Lung (tissue), 12 donors: ENCODE results near the gene REST. TPM values are rescaled to one million over a fixed set of nuclear protein-coding genes. Genes with fewer than 3 reads are reported as not detected.
A peak's percentile ranks its signal among the peaks of the same experiment; 100 is the strongest.

Experiments
- ATAC-seq: fragments of 200-7000 bp; cut with Tn5 transposase; one replicate; pipeline ENCODE4 v1.9.1; 2020; ENCODE audit warnings: moderate number of reproducible peaks; ENCODE audit not compliant: insufficient read depth, low FRiP score
- DNase-seq, 3 donors: peaks; one replicate each; pipeline ENCODE4 v3.0.0-alpha.2; 2013 to 2017
- H3K27ac ChIP-seq, 2 donors: one replicate each; pipeline ENCODE4 v1.5.1; 2013; ENCODE audit warnings: mild to moderate bottlenecking in 2 of 2, moderate library complexity in 2 of 2, control low read depth in 1 of 2, inconsistent platforms in 1 of 2, low read depth in 1 of 2, low read length in 1 of 2
- H3K27me3 ChIP-seq, 3 donors: one replicate each; pipeline ENCODE4 v1.5.1; 2013; ENCODE audit warnings: low read length in 2 of 3; ENCODE audit not compliant: control insufficient read depth in 3 of 3, insufficient read depth in 3 of 3
- H3K36me3 ChIP-seq, 4 donors: one replicate each; pipeline ENCODE4 v1.5.1; 2013; ENCODE audit warnings: low read length in 4 of 4, mild to moderate bottlenecking in 1 of 4, moderate library complexity in 1 of 4; ENCODE audit not compliant: control insufficient read depth in 4 of 4, insufficient read depth in 4 of 4
- H3K4me1 ChIP-seq, 5 donors: one replicate each; pipeline ENCODE4 v1.5.1; 2013; ENCODE audit warnings: low read length in 5 of 5, mild to moderate bottlenecking in 2 of 5, moderate library complexity in 1 of 5; ENCODE audit not compliant: control insufficient read depth in 5 of 5, insufficient read depth in 5 of 5
- H3K4me3 ChIP-seq: one replicate; pipeline ENCODE4 v1.5.1; 2013; ENCODE audit warnings: mild to moderate bottlenecking, control low read depth, moderate library complexity
- H3K9ac ChIP-seq, 2 donors: one replicate each; pipeline ENCODE4 v1.5.1; 2013; ENCODE audit warnings: low read length in 2 of 2, control low read depth in 1 of 2; ENCODE audit not compliant: insufficient read depth in 1 of 2
- H3K9me3 ChIP-seq, 4 donors: one replicate each; pipeline ENCODE4 v1.5.1; 2013; ENCODE audit warnings: low read length in 3 of 4, mild to moderate bottlenecking in 1 of 4, moderate library complexity in 1 of 4; ENCODE audit not compliant: control insufficient read depth in 4 of 4, insufficient read depth in 3 of 4
- WGBS, 2 donors: extraction: QIAGEN DNeasy Blood & Tissue Kit; methylation state at CpG; one replicate each; pipeline ENCODE4 v1.1.7; 2013; 5-methylcytosine and 5-hydroxymethylcytosine counted together
- polyA plus RNA-seq, 2 donors: library from polyadenylated mRNA; stranded (reverse); fragments of 200-250 nt; gene quantifications; one replicate each; pipeline ENCODE4 v1.2.1, GENCODE V29; 2013
- total RNA-seq, 2 donors: library from RNA; depleted of rRNA in 1 of 2; stranded (reverse); fragments of >200 nt in 1 of 2; gene quantifications; one replicate each; pipeline ENCODE4 v1.2.1, GENCODE V29; 2014 to 2021
- TF ChIP-seq, protein P1 (sequence below): IDR thresholded peaks from 2 replicates; pipeline ENCODE4 v1.5.1; 2012; ENCODE audit warnings: mild to moderate bottlenecking; ENCODE audit errors: control extremely low read depth, extremely low read depth
- donor health status: control.
- donor health status: control.
- donor health status: Bipolar disorder and iron deficiency.
- donor health status: healthy.
- donor health status: DM: yes; HTN: yes; CAD: no.

The REST gene
- total and polyA plus RNA-seq, 4 donors, result 4.0 to 55.9 (median 21.8) TPM

DNA sequence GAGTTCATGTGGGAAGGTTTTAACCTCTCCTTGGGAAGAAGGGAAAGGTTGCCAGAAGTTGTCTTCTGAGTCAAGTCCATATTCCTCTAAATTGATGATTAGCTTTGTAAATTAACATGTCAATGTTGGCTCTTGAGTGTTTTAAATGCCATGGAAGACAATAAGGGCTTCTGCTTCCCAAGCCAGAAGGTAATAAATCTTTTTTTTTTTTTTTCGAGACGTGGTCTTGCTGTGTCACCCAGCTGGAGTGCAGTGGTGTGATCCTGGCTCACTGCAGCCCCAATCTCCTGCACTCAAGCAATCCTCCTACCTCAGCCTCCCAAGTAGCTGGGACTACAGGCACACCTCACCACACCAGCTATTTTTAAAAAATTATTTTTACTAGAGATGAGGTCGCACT lies 5.0 kb upstream of the REST start:
- Histone ChIP-seq H3K4me1 (peaks cover 0 to 4% (median 0%) of the 10 kb centered on the region in 5 donors), H3K9me3 (no peaks in the 10 kb centered on the region), H3K4me3 (no peak overlapping the region), H3K27me3 (no peaks in the 10 kb centered on the region), H3K9ac (no peak overlapping the region), H3K27ac (no peak overlapping the region), H3K36me3 (no peaks in the 10 kb centered on the region)
- 65 to 68% methylated on average over 3 of the region's 3 CpGs for WGBS, 2 donors
- no peak for DNase-seq
- ATAC-seq, result no peak
- TF ChIP-seq, protein P1, sequence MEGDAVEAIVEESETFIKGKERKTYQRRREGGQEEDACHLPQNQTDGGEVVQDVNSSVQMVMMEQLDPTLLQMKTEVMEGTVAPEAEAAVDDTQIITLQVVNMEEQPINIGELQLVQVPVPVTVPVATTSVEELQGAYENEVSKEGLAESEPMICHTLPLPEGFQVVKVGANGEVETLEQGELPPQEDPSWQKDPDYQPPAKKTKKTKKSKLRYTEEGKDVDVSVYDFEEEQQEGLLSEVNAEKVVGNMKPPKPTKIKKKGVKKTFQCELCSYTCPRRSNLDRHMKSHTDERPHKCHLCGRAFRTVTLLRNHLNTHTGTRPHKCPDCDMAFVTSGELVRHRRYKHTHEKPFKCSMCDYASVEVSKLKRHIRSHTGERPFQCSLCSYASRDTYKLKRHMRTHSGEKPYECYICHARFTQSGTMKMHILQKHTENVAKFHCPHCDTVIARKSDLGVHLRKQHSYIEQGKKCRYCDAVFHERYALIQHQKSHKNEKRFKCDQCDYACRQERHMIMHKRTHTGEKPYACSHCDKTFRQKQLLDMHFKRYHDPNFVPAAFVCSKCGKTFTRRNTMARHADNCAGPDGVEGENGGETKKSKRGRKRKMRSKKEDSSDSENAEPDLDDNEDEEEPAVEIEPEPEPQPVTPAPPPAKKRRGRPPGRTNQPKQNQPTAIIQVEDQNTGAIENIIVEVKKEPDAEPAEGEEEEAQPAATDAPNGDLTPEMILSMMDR, result no peak

DNA sequence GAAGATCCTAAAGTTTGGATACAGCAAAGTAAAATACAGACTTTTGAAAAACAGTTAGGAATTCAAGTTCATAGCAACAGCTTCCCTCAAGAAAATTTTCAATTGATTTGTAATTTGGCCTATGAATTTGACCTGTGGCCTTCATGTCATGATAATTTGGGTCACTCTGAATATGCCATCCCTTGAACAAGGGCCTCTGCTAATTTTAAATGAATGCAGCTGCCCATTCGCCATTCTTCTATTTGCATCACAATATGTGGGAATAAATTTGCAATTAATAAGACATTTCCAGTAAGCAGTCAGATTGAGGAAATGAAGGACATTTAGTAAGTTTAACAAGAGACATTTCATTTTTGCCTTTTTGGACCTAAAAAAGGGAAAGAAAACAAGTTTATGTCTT lies 1.9 kb upstream of the REST start:
- H3K4me1 ChIP-seq, result peaks cover 8 to 13% (median 9%) of the 10 kb centered on the region in 5 donors
- ATAC-seq, result no peak
- no peak for DNase-seq
- no peak overlapping the region for H3K4me3 ChIP-seq
- H3K9ac ChIP-seq, result no peak overlapping the region
- H3K27me3 ChIP-seq, result no peaks in the 10 kb centered on the region
- H3K27ac ChIP-seq, result no peak overlapping the region
- TF ChIP-seq, protein P1, result no peak
- no peaks in the 10 kb centered on the region for H3K9me3 ChIP-seq
- WGBS, 2 donors, result 46 to 93% methylated on average over 1 of the region's 1 CpG
- no peaks in the 10 kb centered on the region for H3K36me3 ChIP-seq

DNA sequence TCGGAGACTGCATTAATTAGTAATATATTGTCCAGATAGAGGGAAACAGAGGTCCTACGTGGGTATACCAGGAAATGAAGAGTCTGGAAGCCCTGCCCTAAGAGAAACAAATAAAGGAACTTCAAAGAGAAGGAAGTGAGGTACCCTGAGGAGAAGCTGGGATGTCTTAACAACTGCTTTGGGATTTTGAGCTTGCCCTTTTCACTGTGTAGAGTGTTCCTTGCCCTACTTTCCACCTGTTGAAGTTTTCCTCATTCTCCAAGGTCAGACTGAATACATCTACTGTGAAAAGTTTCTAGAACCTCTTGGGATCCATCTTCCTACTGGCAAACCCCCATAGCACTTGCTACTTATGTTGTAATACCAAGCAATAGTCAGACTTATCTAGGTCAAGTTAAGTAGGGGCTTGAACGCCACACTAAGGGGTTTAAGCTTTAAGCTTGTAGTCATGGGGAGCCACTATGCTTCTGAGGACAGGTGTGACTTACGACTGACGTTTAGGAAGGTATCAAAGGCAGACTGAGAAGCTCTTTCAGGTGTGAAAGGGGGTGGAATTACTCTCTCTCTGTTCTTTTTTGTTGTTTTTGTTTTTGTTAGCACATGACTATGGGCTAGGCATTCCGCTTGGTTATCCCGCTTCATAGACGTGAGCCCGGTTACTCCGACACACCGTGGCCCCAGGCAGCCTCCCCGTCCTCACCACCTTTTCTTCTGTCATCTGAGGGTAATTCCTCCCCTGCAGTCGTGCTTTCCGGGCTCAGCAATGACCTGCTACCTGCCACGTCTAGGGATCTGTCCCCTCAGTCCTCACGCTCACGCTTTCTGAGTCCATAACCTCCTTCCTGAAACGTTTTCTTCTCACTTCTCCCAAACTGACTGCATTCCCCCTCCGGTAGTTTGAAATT lies 959 bp upstream of the REST start:
- Histone ChIP-seq H3K27ac (peak overlapping the region in 1 of 2 donors; percentile 32), H3K9me3 (no peaks in the 10 kb centered on the region), H3K4me1 (peaks cover 8 to 22% (median 16%) of the 10 kb centered on the region in 5 donors), H3K36me3 (no peaks in the 10 kb centered on the region), H3K9ac (no peak overlapping the region), H3K4me3 (no peak overlapping the region), H3K27me3 (no peaks in the 10 kb centered on the region)
- ATAC-seq (no peak), DNase-seq (peak in 1 of 3 donors; percentile 28)
- 26 to 31% methylated on average over 19 of the region's 19 CpGs for WGBS, 2 donors
- TF ChIP-seq, protein P1, result no peak
